ENCODE results near the gene CD276. TPM values are rescaled to one million over a fixed set of nuclear protein-coding genes. Genes with fewer than 3 reads are reported as not detected.

Gene CD276
- total and polyA plus RNA-seq, 2 experiments from 2014 or later = 94.6 to 104 TPM

DNA sequence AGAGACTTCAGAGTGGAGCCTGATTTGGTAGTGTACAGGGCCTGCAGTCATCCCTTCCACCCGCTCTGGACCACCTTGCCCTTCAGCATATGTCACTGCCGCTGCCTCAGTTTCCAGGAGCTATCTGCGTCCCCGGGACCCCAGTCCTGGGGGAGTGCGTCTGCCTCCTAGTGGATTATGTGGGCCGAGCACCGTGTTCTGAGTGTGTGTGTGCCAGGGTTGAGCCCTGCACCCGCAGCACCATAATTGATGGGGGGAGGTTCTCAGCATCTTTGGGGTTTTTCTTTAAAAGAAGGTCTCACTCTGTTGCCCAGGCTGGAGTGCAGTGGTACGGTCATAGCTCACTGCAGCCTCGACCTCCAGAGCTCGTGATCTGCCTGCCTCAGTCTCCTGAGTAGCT lies 33.6 kb downstream of the CD276 start:
- Histone ChIP-seq H2AFZ (no peak overlapping the region), H3K9ac (no peak overlapping the region), H3K79me2 (ENCODE audit: insufficient read depth) (no peaks in the 10 kb centered on the region), H3K27ac (no peak overlapping the region), H3F3A (ENCODE audit: insufficient read depth) (peaks cover 15% of the 10 kb centered on the region; the same call in 1 of the 2 replicates), H3K36me3 (ENCODE audit: low read depth) (no peaks in the 10 kb centered on the region), H3K9me3 (ENCODE audit: low read depth) (no peaks in the 10 kb centered on the region), H4K20me1 (ENCODE audit: insufficient read depth) (no peaks in the 10 kb centered on the region), H3K4me2 (ENCODE audit: unreplicated experiment) (no peak overlapping the region), H3K4me3 (no peak overlapping the region), H3K4me1 (ENCODE audit: insufficient read depth) (no peaks in the 10 kb centered on the region), H3K9me2 (ENCODE audit: insufficient read depth) (no peaks in the 10 kb centered on the region), H3K27me3 (replicated peaks; ENCODE audit: insufficient read depth) (no peaks in the 10 kb centered on the region)
- DNase-seq = no peak
- 39 to 46% methylated on average over 11 of the region's 11 CpGs for WGBS, 2 experiments (ENCODE audit: low coverage in 1 of 2, low lambda C conversion rate in 2 of 2, missing lambda C conversion rate in 2 of 2)
- no peak for TF ChIP-seq EZH2 (IDR thresholded peaks at IDR 0.05; ENCODE audit: insufficient read depth, poor library complexity, severe bottlenecking)
- no peak for TF ChIP-seq EZH2phosphoT487 (IDR thresholded peaks at IDR 0.05; ENCODE audit: insufficient read depth, low read depth)
- in situ Hi-C loops (cut with MboI) = no loop called here

DNA sequence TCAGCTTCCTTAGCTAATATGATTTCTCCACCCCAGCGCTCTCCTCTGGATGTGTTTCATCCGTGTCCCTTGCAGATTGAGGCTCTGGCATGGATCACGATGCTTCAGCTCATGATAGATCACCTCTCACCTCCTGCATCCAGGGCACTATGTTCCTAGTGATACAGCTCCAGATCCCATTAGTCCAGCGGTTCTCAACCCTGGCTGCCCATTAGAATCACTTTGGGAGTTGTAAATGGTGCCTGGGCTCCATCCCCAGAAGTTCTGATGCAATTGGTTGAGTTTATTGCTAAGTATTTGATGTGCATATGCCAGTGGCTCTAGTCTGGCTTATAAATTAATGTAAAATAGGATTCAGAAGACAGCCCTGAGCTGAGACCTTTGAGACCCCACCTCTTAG lies 34.5 kb downstream of the CD276 start:
- H3K79me2 ChIP-seq (ENCODE audit: insufficient read depth) = no peaks in the 10 kb centered on the region
- no peaks in the 10 kb centered on the region for H3K36me3 ChIP-seq (ENCODE audit: low read depth)
- WGBS, 2 experiments (ENCODE audit: low coverage in 1 of 2, low lambda C conversion rate in 2 of 2, missing lambda C conversion rate in 2 of 2) = 70 to 77% methylated on average over 4 of the region's 4 CpGs
- no peaks in the 10 kb centered on the region for H3K4me1 ChIP-seq (ENCODE audit: insufficient read depth)
- no peak overlapping the region for H3K4me3 ChIP-seq
- in situ Hi-C loops (cut with MboI) = no loop called here
- TF ChIP-seq EZH2phosphoT487 (IDR thresholded peaks at IDR 0.05; ENCODE audit: insufficient read depth, low read depth) (no peak), EZH2 (IDR thresholded peaks at IDR 0.05; ENCODE audit: insufficient read depth, poor library complexity, severe bottlenecking) (no peak)
- peaks cover 15% of the 10 kb centered on the region; the same call in 1 of the 2 replicates for H3F3A ChIP-seq (ENCODE audit: insufficient read depth)
- no peak overlapping the region for H3K27ac ChIP-seq
- no peaks in the 10 kb centered on the region for H3K9me2 ChIP-seq (ENCODE audit: insufficient read depth)
- no peak overlapping the region for H2AFZ ChIP-seq
- no peaks in the 10 kb centered on the region for H3K9me3 ChIP-seq (ENCODE audit: low read depth)
- H3K4me2 ChIP-seq (ENCODE audit: unreplicated experiment) = no peak overlapping the region
- 0 out of 2 replicates have a peak, but pooled peaks cover 2% of the 10 kb centered on the region for H3K27me3 ChIP-seq (replicated peaks; ENCODE audit: insufficient read depth)
- no peaks in the 10 kb centered on the region for H4K20me1 ChIP-seq (ENCODE audit: insufficient read depth)
- H3K9ac ChIP-seq = no peak overlapping the region
- DNase-seq = no peak

DNA sequence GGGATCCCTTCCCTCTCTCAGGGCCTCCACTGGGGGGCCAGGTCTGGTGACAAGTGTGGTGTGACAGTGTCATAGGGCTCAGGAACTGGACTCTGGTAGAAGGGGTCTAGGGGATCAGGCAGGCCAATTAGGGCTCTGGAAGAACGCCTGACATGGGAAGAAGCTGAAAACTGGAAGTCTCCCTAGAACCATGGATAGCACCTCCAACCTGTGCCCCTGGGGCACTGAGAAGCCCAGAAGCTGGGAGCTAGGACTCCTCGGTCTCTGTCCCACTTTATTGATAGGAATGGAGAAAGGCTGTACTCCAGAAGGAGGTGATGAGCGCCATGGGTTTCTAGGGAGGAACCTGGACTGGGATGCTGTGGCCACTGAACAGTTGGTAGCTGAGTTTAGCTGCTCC lies 38.2 kb downstream of the CD276 start:
- 0 out of 2 replicates have a peak, but pooled peaks cover 2% of the 10 kb centered on the region for H3F3A ChIP-seq (ENCODE audit: insufficient read depth)
- H3K79me2 ChIP-seq (ENCODE audit: insufficient read depth) = no peaks in the 10 kb centered on the region
- no peak overlapping the region for H3K4me2 ChIP-seq (ENCODE audit: unreplicated experiment)
- H3K9me2 ChIP-seq (ENCODE audit: insufficient read depth) = no peaks in the 10 kb centered on the region
- H3K36me3 ChIP-seq (ENCODE audit: low read depth) = no peaks in the 10 kb centered on the region
- 0 out of 2 replicates have a peak, but pooled peaks cover 3% of the 10 kb centered on the region for H3K4me1 ChIP-seq (ENCODE audit: insufficient read depth)
- 87 to 92% methylated on average over 3 of the region's 3 CpGs for WGBS, 2 experiments (ENCODE audit: low coverage in 1 of 2, low lambda C conversion rate in 2 of 2, missing lambda C conversion rate in 2 of 2)
- no peak overlapping the region for H3K4me3 ChIP-seq
- H3K27me3 ChIP-seq (replicated peaks; ENCODE audit: insufficient read depth) = 0 out of 2 replicates have a peak, but pooled peaks cover 2% of the 10 kb centered on the region
- no peak for TF ChIP-seq EZH2phosphoT487 (IDR thresholded peaks at IDR 0.05; ENCODE audit: insufficient read depth, low read depth)
- TF ChIP-seq EZH2 (IDR thresholded peaks at IDR 0.05; ENCODE audit: insufficient read depth, poor library complexity, severe bottlenecking) = no peak
- H3K27ac ChIP-seq = no peak overlapping the region
- in situ Hi-C loops (cut with MboI) = no loop called here
- H4K20me1 ChIP-seq (ENCODE audit: insufficient read depth) = no peaks in the 10 kb centered on the region
- no peak overlapping the region for H3K9ac ChIP-seq
- DNase-seq = no peak
- no peaks in the 10 kb centered on the region for H3K9me3 ChIP-seq (ENCODE audit: low read depth)
- no peak overlapping the region for H2AFZ ChIP-seq

DNA sequence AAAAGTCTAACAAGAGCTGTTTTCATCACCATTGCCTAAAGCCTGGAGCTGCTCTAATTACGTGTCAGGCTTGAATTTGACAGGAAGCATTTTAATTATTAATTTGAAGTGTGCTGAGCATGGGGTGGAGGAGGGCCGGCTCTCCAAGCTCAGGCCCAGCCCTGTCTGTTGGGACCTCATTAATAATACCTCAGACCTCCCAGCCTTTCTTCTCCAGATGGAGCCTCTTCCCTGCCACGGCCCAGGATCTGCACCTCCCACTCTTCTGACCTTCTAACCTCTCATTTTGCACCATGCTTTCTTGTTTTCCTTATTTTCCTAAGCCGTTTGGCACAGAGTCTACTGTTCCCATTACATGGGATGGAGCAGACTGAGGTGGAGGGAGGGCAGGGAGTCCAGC lies 39.0 kb downstream of the CD276 start:
- Histone ChIP-seq H4K20me1 (ENCODE audit: insufficient read depth) (no peaks in the 10 kb centered on the region), H3K9me2 (ENCODE audit: insufficient read depth) (no peaks in the 10 kb centered on the region), H3K79me2 (ENCODE audit: insufficient read depth) (no peaks in the 10 kb centered on the region), H3K9ac (no peak overlapping the region), H3K4me1 (ENCODE audit: insufficient read depth) (0 out of 2 replicates have a peak, but pooled peaks cover 6% of the 10 kb centered on the region), H3K27ac (no peak overlapping the region), H2AFZ (no peak overlapping the region), H3F3A (ENCODE audit: insufficient read depth) (no peaks in the 10 kb centered on the region), H3K27me3 (replicated peaks; ENCODE audit: insufficient read depth) (0 out of 2 replicates have a peak, but pooled peaks cover 2% of the 10 kb centered on the region), H3K36me3 (ENCODE audit: low read depth) (no peaks in the 10 kb centered on the region), H3K4me3 (no peak overlapping the region), H3K4me2 (ENCODE audit: unreplicated experiment) (no peak overlapping the region), H3K9me3 (ENCODE audit: low read depth) (no peaks in the 10 kb centered on the region)
- no peak for DNase-seq
- TF ChIP-seq EZH2phosphoT487 (IDR thresholded peaks at IDR 0.05; ENCODE audit: insufficient read depth, low read depth) (no peak), EZH2 (IDR thresholded peaks at IDR 0.05; ENCODE audit: insufficient read depth, poor library complexity, severe bottlenecking) (no peak)
- in situ Hi-C loops (cut with MboI) = no loop called here
- 42 to 44% methylated on average over 4 of the region's 4 CpGs for WGBS, 2 experiments (ENCODE audit: low coverage in 1 of 2, low lambda C conversion rate in 2 of 2, missing lambda C conversion rate in 2 of 2)
